ENCODE results near the gene CANX. TPM values are rescaled to one million over a fixed set of nuclear protein-coding genes. Genes with fewer than 3 reads are reported as not detected.

The CANX gene
- total and polyA plus RNA-seq, 2 of the 13 experiments (the other 11 are each of a cell fraction or from before 2014, with no cell fraction given) = 477 to 680 TPM

DNA sequence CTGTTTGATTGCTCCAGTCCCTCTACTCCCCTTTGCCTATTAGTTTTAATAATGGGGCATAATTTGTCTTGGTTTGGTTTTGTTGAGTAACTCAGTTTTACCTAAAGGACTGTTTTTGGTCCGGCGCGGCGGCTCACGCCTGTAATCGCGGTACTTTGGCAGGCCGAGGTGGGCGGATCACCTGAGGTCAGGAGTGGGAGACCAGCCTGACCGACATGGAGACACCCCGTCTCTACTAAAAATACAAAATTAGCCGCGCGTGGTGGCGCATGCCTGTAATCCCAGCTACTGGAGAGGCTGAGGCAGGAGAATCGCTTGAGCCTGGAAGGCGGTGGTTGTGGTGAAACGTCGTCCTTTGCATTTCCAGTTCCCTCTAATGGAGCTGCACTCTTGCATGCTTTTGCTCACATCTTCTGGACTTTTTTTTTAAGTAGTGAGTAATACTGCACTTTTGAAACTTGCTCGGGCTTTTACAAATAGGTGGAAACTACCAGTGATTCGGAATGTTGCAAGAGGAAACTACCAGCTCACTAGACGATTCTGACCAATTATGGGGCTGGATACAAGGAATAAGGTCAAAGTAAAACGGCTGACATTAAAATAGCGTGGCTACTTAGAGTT lies 33.1 kb downstream of the CANX start (continued):
- TF ChIP-seq, protein P1, sequence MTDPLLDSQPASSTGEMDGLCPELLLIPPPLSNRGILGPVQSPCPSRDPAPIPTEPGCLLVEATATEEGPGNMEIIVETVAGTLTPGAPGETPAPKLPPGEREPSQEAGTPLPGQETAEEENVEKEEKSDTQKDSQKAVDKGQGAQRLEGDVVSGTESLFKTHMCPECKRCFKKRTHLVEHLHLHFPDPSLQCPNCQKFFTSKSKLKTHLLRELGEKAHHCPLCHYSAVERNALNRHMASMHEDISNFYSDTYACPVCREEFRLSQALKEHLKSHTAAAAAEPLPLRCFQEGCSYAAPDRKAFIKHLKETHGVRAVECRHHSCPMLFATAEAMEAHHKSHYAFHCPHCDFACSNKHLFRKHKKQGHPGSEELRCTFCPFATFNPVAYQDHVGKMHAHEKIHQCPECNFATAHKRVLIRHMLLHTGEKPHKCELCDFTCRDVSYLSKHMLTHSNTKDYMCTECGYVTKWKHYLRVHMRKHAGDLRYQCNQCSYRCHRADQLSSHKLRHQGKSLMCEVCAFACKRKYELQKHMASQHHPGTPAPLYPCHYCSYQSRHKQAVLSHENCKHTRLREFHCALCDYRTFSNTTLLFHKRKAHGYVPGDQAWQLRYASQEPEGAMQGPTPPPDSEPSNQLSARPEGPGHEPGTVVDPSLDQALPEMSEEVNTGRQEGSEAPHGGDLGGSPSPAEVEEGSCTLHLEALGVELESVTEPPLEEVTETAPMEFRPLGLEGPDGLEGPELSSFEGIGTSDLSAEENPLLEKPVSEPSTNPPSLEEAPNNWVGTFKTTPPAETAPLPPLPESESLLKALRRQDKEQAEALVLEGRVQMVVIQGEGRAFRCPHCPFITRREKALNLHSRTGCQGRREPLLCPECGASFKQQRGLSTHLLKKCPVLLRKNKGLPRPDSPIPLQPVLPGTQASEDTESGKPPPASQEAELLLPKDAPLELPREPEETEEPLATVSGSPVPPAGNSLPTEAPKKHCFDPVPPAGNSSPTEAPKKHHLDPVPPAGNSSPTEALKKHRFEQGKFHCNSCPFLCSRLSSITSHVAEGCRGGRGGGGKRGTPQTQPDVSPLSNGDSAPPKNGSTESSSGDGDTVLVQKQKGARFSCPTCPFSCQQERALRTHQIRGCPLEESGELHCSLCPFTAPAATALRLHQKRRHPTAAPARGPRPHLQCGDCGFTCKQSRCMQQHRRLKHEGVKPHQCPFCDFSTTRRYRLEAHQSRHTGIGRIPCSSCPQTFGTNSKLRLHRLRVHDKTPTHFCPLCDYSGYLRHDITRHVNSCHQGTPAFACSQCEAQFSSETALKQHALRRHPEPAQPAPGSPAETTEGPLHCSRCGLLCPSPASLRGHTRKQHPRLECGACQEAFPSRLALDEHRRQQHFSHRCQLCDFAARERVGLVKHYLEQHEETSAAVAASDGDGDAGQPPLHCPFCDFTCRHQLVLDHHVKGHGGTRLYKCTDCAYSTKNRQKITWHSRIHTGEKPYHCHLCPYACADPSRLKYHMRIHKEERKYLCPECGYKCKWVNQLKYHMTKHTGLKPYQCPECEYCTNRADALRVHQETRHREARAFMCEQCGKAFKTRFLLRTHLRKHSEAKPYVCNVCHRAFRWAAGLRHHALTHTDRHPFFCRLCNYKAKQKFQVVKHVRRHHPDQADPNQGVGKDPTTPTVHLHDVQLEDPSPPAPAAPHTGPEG (CRISPR knock-in tag; IDR thresholded peaks at IDR 0.05) = peak; percentile 41; the same call in 1 of the 2 replicates
- TF ChIP-seq CHCHD3 (CRISPR knock-in tag; IDR thresholded peaks at IDR 0.05) = no peak
- TF ChIP-seq, protein P2, sequence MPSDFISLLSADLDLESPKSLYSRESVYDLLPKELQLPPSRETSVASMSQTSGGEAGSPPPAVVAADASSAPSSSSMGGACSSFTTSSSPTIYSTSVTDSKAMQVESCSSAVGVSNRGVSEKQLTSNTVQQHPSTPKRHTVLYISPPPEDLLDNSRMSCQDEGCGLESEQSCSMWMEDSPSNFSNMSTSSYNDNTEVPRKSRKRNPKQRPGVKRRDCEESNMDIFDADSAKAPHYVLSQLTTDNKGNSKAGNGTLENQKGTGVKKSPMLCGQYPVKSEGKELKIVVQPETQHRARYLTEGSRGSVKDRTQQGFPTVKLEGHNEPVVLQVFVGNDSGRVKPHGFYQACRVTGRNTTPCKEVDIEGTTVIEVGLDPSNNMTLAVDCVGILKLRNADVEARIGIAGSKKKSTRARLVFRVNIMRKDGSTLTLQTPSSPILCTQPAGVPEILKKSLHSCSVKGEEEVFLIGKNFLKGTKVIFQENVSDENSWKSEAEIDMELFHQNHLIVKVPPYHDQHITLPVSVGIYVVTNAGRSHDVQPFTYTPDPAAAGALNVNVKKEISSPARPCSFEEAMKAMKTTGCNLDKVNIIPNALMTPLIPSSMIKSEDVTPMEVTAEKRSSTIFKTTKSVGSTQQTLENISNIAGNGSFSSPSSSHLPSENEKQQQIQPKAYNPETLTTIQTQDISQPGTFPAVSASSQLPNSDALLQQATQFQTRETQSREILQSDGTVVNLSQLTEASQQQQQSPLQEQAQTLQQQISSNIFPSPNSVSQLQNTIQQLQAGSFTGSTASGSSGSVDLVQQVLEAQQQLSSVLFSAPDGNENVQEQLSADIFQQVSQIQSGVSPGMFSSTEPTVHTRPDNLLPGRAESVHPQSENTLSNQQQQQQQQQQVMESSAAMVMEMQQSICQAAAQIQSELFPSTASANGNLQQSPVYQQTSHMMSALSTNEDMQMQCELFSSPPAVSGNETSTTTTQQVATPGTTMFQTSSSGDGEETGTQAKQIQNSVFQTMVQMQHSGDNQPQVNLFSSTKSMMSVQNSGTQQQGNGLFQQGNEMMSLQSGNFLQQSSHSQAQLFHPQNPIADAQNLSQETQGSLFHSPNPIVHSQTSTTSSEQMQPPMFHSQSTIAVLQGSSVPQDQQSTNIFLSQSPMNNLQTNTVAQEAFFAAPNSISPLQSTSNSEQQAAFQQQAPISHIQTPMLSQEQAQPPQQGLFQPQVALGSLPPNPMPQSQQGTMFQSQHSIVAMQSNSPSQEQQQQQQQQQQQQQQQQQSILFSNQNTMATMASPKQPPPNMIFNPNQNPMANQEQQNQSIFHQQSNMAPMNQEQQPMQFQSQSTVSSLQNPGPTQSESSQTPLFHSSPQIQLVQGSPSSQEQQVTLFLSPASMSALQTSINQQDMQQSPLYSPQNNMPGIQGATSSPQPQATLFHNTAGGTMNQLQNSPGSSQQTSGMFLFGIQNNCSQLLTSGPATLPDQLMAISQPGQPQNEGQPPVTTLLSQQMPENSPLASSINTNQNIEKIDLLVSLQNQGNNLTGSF (CRISPR knock-in tag; IDR thresholded peaks at IDR 0.05) = no peak
- TF ChIP-seq, protein P3, sequence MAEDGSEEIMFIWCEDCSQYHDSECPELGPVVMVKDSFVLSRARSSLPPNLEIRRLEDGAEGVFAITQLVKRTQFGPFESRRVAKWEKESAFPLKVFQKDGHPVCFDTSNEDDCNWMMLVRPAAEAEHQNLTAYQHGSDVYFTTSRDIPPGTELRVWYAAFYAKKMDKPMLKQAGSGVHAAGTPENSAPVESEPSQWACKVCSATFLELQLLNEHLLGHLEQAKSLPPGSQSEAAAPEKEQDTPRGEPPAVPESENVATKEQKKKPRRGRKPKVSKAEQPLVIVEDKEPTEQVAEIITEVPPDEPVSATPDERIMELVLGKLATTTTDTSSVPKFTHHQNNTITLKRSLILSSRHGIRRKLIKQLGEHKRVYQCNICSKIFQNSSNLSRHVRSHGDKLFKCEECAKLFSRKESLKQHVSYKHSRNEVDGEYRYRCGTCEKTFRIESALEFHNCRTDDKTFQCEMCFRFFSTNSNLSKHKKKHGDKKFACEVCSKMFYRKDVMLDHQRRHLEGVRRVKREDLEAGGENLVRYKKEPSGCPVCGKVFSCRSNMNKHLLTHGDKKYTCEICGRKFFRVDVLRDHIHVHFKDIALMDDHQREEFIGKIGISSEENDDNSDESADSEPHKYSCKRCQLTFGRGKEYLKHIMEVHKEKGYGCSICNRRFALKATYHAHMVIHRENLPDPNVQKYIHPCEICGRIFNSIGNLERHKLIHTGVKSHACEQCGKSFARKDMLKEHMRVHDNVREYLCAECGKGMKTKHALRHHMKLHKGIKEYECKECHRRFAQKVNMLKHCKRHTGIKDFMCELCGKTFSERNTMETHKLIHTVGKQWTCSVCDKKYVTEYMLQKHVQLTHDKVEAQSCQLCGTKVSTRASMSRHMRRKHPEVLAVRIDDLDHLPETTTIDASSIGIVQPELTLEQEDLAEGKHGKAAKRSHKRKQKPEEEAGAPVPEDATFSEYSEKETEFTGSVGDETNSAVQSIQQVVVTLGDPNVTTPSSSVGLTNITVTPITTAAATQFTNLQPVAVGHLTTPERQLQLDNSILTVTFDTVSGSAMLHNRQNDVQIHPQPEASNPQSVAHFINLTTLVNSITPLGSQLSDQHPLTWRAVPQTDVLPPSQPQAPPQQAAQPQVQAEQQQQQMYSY (CRISPR knock-in tag; IDR thresholded peaks at IDR 0.05) = 0 out of 2 replicates have a peak, but pooled peaks have one; percentile 26
- TF ChIP-seq, protein P4, sequence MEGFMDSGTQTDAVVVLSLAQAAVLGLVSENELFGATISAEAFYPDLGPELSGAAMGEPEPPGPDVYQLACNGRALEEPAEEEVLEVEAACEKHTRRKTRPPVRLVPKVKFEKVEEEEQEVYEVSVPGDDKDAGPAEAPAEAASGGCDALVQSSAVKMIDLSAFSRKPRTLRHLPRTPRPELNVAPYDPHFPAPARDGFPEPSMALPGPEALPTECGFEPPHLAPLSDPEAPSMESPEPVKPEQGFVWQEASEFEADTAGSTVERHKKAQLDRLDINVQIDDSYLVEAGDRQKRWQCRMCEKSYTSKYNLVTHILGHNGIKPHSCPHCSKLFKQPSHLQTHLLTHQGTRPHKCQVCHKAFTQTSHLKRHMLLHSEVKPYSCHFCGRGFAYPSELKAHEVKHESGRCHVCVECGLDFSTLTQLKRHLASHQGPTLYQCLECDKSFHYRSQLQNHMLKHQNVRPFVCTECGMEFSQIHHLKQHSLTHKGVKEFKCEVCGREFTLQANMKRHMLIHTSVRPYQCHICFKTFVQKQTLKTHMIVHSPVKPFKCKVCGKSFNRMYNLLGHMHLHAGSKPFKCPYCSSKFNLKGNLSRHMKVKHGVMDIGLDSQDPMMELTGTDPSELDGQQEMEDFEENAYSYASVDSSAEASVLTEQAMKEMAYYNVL (CRISPR knock-in tag; IDR thresholded peaks at IDR 0.05; ENCODE audit: borderline replicate concordance) = no peak
- TF ChIP-seq, protein P5, sequence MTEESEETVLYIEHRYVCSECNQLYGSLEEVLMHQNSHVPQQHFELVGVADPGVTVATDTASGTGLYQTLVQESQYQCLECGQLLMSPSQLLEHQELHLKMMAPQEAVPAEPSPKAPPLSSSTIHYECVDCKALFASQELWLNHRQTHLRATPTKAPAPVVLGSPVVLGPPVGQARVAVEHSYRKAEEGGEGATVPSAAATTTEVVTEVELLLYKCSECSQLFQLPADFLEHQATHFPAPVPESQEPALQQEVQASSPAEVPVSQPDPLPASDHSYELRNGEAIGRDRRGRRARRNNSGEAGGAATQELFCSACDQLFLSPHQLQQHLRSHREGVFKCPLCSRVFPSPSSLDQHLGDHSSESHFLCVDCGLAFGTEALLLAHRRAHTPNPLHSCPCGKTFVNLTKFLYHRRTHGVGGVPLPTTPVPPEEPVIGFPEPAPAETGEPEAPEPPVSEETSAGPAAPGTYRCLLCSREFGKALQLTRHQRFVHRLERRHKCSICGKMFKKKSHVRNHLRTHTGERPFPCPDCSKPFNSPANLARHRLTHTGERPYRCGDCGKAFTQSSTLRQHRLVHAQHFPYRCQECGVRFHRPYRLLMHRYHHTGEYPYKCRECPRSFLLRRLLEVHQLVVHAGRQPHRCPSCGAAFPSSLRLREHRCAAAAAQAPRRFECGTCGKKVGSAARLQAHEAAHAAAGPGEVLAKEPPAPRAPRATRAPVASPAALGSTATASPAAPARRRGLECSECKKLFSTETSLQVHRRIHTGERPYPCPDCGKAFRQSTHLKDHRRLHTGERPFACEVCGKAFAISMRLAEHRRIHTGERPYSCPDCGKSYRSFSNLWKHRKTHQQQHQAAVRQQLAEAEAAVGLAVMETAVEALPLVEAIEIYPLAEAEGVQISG (CRISPR knock-in tag; IDR thresholded peaks at IDR 0.05) = 0 out of 2 replicates have a peak, but pooled peaks have one; percentile 5
- TF ChIP-seq KDM2A (CRISPR knock-in tag; IDR thresholded peaks at IDR 0.05; ENCODE audit: borderline replicate concordance, low read depth) = peak; percentile 85

All from HepG2 (cell line).